ENCODE measurements around the gene PTPN20.

PTPN20 gene

GRCh38 chr10:47042199-47042473 lies 130.9 kb downstream of the PTPN20 start:
- CTCF ChIA-PET: interaction anchor here (1.6 kb wide), 1 partner anchor 270 kb away, joined by 7 read pairs; no protein-coding TSS in a partner anchor
- TF ChIP-seq CTCF (IDR thresholded peaks at IDR 0.05; ENCODE audit: control extremely low read depth, extremely low read depth, low read depth, missing control alignments): no peak
- POLR2A ChIA-PET: no interaction called here
- no peak for DNase-seq (ENCODE audit: extremely low spot score)

- no peak for TF ChIP-seq CTCF (IDR thresholded peaks at IDR 0.05; ENCODE audit: control extremely low read depth, extremely low read depth, low read depth, missing control alignments)
- CTCF ChIA-PET: interaction anchor here (1.6 kb wide), 1 partner anchor 269 kb away, joined by 7 read pairs; no protein-coding TSS in a partner anchor
- no peak for DNase-seq (ENCODE audit: extremely low spot score)
- POLR2A ChIA-PET: no interaction called here
These were observed 131.8 kb downstream of the PTPN20 start for GRCh38 chr10:47042780-47043750.

DNA sequence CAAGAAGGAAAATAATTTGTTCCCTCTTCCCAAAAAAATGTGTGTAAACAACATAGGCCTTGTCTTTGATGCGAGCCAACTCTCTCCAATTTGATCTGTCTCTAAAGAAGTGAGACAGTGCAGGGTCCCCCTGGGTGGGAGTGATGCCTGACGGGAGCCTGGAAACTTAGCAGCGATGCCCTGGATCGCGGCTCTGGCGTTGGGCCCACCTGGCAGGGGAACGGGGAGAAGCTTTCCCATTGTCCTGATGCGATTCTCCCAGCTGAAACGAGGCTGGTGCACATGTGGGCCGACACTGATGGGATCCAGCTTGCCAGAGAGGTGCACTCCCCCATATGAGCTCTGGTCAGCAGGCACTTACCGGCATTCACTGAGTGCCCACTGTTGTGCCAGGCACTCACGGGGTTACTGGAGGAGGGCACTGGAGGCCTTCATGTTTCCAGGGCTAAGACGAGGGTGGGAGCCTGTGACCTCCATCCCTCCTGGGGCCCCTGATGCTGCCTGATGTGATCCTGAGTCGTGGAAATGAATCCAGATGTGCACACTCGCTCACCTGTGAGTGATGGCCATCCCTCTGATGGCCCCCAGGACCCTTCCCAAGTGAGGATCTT lies 132.8 kb downstream of the PTPN20 start:
- CTCF ChIA-PET: interaction anchor here (6.2 kb wide), 1 partner anchor 269 kb away, joined by 125 read pairs; no protein-coding TSS in a partner anchor

GRCh38 chr10:47044741-47045140 lies 133.5 kb downstream of the PTPN20 start:
- no peak for DNase-seq (ENCODE audit: extremely low spot score)
- ChIA-PET POLR2A (no interaction called here), CTCF (interaction anchor here (2.5 to 6.2 kb wide), 2 partner anchors 19 to 268 kb away, joined by 12 to 125 read pairs; no protein-coding TSS in a partner anchor)
- no peak for TF ChIP-seq CTCF (IDR thresholded peaks at IDR 0.05; ENCODE audit: control extremely low read depth, extremely low read depth, low read depth, missing control alignments)

More for the DNA sequence above, 132.8 kb downstream of the PTPN20 start:
- no peak for DNase-seq (ENCODE audit: extremely low spot score)
- no peak for TF ChIP-seq CTCF (IDR thresholded peaks at IDR 0.05; ENCODE audit: control extremely low read depth, extremely low read depth, low read depth, missing control alignments)
- POLR2A ChIA-PET: no interaction called here

- DNase-seq (ENCODE audit: extremely low spot score): no peak
- TF ChIP-seq CTCF (IDR thresholded peaks at IDR 0.05; ENCODE audit: control extremely low read depth, extremely low read depth, low read depth, missing control alignments): no peak
- CTCF ChIA-PET: interaction anchor here (0.8 to 6.2 kb wide), 4 partner anchors 10 to 268 kb away, joined by 3 to 125 read pairs (median 8); no protein-coding TSS in a partner anchor
- POLR2A ChIA-PET: no interaction called here
These were observed 134.2 kb downstream of the PTPN20 start for GRCh38 chr10:47045331-47045861.

- ChIA-PET CTCF (interaction anchor here (0.8 to 6.2 kb wide), 10 partner anchors 9 to 267 kb away, joined by 3 to 125 read pairs (median 5); no protein-coding TSS in a partner anchor), POLR2A (no interaction called here)
- no peak for DNase-seq (ENCODE audit: extremely low spot score)
- no peak for TF ChIP-seq CTCF (IDR thresholded peaks at IDR 0.05; ENCODE audit: control extremely low read depth, extremely low read depth, low read depth, missing control alignments)
These were observed 135.3 kb downstream of the PTPN20 start for GRCh38 chr10:47046321-47047126.
